CD4-positive, alpha-beta T cell (primary cell): ENCODE measurements around the gene SMAP1. TPM values are rescaled to one million over a fixed set of nuclear protein-coding genes. Genes with fewer than 3 reads are reported as not detected.

Source experiments
- ATAC-seq: fragments of 200-7000 bp; cut with Tn5 transposase; one replicate; pipeline ENCODE4 v1.10.0; 2022; ENCODE audit warnings: mild to moderate bottlenecking; ENCODE audit not compliant: poor library complexity
- CTCF ChIA-PET: fragments of 350-600 bp; sonication (Branson Sonifier 250); formaldehyde crosslinking; loops from one replicate; lab custom pipeline; 2021; ENCODE audit warnings: antibody characterized with exemption, inconsistent platforms; lab: Charles Lee
- POLR2A ChIA-PET: fragments of 350-600 bp; sonication (Branson Sonifier 250); formaldehyde crosslinking; loops from one replicate; lab custom pipeline; 2021; ENCODE audit warnings: antibody characterized with exemption, inconsistent platforms; lab: Charles Lee
- DNase-seq, 14 experiments: peaks; one replicate each; pipeline ENCODE4 v3.0.0-alpha.2; 2013 to 2020; ENCODE audit warnings: mixed read lengths in 2 of 14
- H3K27ac ChIP-seq, 2 donors: one replicate each; pipeline versions ENCODE4 v1.5.1 to v1.7.0; 2013; ENCODE audit warnings: low read length in 2 of 2, low read depth in 1 of 2, mild to moderate bottlenecking in 1 of 2
- H3K27me3 ChIP-seq, 2 experiments: 1 replicate in 1 of 2; 2 replicates in 1 of 2; pipeline versions ENCODE4 v1.6.1 to v1.7.0; 2013; ENCODE audit warnings: low read length in 2 of 2, control low read depth in 1 of 2, mild to moderate bottlenecking in 1 of 2, moderate library complexity in 1 of 2; ENCODE audit not compliant: insufficient read depth in 2 of 2, control insufficient read depth in 1 of 2
- H3K36me3 ChIP-seq: one replicate; pipeline ENCODE4 v1.6.1; 2013; ENCODE audit warnings: low read length, control low read depth; ENCODE audit not compliant: insufficient read depth
- H3K4me1 ChIP-seq: one replicate; pipeline ENCODE4 v1.6.1; 2013; ENCODE audit warnings: low read length, control low read depth; ENCODE audit not compliant: insufficient read depth
- H3K4me3 ChIP-seq: one replicate; pipeline ENCODE4 v1.5.1; 2013; ENCODE audit warnings: mild to moderate bottlenecking, low read length, moderate library complexity
- H3K9me3 ChIP-seq, 2 experiments: 1 replicate in 1 of 2; 2 replicates in 1 of 2; pipeline versions ENCODE4 v1.6.1 to v1.7.0; 2013; ENCODE audit warnings: low read length in 2 of 2, mild to moderate bottlenecking in 2 of 2, control low read depth in 1 of 2, moderate library complexity in 1 of 2; ENCODE audit not compliant: control insufficient read depth in 1 of 2, insufficient read depth in 1 of 2
- H3K27ac Mint-ChIP-seq: one replicate; pipeline ENCODE4 v1.8.0; 2020; ENCODE audit warnings: mixed read lengths
- H3K27me3 Mint-ChIP-seq: one replicate; pipeline ENCODE4 v1.8.0; 2021; ENCODE audit warnings: mixed read lengths
- H3K36me3 Mint-ChIP-seq: one replicate; pipeline ENCODE4 v1.8.0; 2021; ENCODE audit warnings: low read depth, mixed read lengths
- H3K4me1 Mint-ChIP-seq: one replicate; pipeline ENCODE4 v1.8.0; 2021; ENCODE audit warnings: low read depth, mixed read lengths
- H3K4me3 Mint-ChIP-seq: one replicate; pipeline ENCODE4 v1.8.0; 2020; ENCODE audit warnings: mild to moderate bottlenecking, mixed read lengths
- H3K9me3 Mint-ChIP-seq: one replicate; pipeline ENCODE4 v1.8.0; 2020; ENCODE audit warnings: mixed read lengths
- CTCF ChIP-seq: fragments of 200-600 bp; IDR thresholded peaks from one replicate; pipeline ENCODE4 v1.8.0; 2022; ENCODE audit warnings: antibody characterized with exemption, mild to moderate bottlenecking
- intact Hi-C, 2 experiments: fragments of 100-400 bp; cut with DNase I in 1 of 2; cut with micrococcal nuclease in 1 of 2; formaldehyde crosslinking; loops; one replicate each; pipeline versions ENCODE4 v1.15.1 to v1.9.0; 2023 to 2025; cut with DNase I, micrococcal nuclease
- total RNA-seq, 174 experiments: library from RNA in 2 of 174; stranded (reverse) in 2 of 174; gene quantifications; one replicate each; pipeline ENCODE4 v1.2.3 and lab custom pipeline; 2021 to 2026

Gene SMAP1
- total RNA-seq, 2 experiments from 2014 or later, result 20.0 to 22.5 TPM

- DNase-seq (no peak), ATAC-seq (no peak)
- Mint-ChIP-seq H3K4me1 (no peaks in the 10 kb centered on the region), H3K36me3 (no peaks in the 10 kb centered on the region), H3K4me3 (no peak overlapping the region), H3K9me3 (peaks cover 20% of the 10 kb centered on the region), H3K27ac (no peak overlapping the region), H3K27me3 (peaks cover 19% of the 10 kb centered on the region)
- peaks cover 0 to 9% of the 10 kb centered on the region in 2 experiments for H3K27me3 ChIP-seq
- no peaks in the 10 kb centered on the region for H3K36me3 ChIP-seq
- no peak overlapping the region for H3K4me3 ChIP-seq
- H3K27ac ChIP-seq, result no peak overlapping the region
- intact Hi-C loops, result no loop called here
- no peak for TF ChIP-seq CTCF
- peaks cover 0 to 12% of the 10 kb centered on the region in 2 experiments for H3K9me3 ChIP-seq
- H3K4me1 ChIP-seq, result no peaks in the 10 kb centered on the region
- ChIA-PET CTCF (no interaction called here), POLR2A (interaction anchor here (0.7 kb wide), 1 partner anchor 966 kb away, joined by 3 read pairs; no protein-coding TSS in a partner anchor)
Measured at GRCh38 chr6:70872469-70872868, 204.8 kb downstream of the SMAP1 start.

- ATAC-seq (no peak), DNase-seq (no peak)
- Histone ChIP-seq H3K4me1 (no peaks in the 10 kb centered on the region), H3K27me3 (peaks cover 0 to 10% of the 10 kb centered on the region in 2 experiments), H3K27ac (no peak overlapping the region), H3K9me3 (peaks cover 0 to 12% of the 10 kb centered on the region in 2 experiments), H3K36me3 (no peaks in the 10 kb centered on the region), H3K4me3 (no peak overlapping the region)
- ChIA-PET CTCF (interaction anchor here (1.0 to 1.6 kb wide), 2 partner anchors 10 to 188 kb away, joined by 3 read pairs; no protein-coding TSS in a partner anchor), POLR2A (no interaction called here)
- intact Hi-C loops, result no loop called here
- Mint-ChIP-seq H3K4me1 (no peaks in the 10 kb centered on the region), H3K4me3 (no peak overlapping the region), H3K27me3 (peaks cover 25% of the 10 kb centered on the region), H3K9me3 (peaks cover 20% of the 10 kb centered on the region), H3K36me3 (no peaks in the 10 kb centered on the region), H3K27ac (no peak overlapping the region)
- no peak for TF ChIP-seq CTCF
Measured at GRCh38 chr6:70874181-70874913, 206.7 kb downstream of the SMAP1 start.

- no peak for TF ChIP-seq CTCF
- Histone ChIP-seq H3K4me3 (no peak overlapping the region), H3K27ac (no peak overlapping the region), H3K4me1 (no peaks in the 10 kb centered on the region), H3K9me3 (no peaks in the 10 kb centered on the region), H3K27me3 (peaks cover 2 to 12% of the 10 kb centered on the region in 2 experiments), H3K36me3 (no peaks in the 10 kb centered on the region)
- intact Hi-C loops, result no loop called here
- ATAC-seq, result no peak
- ChIA-PET POLR2A (interaction anchor here (0.6 kb wide), 1 partner anchor 24 kb away, joined by 3 read pairs; no protein-coding TSS in a partner anchor), CTCF (no interaction called here)
- no peaks in the 10 kb centered on the region for H3K4me1 Mint-ChIP-seq
- H3K4me3 Mint-ChIP-seq, result no peak overlapping the region
- no peak overlapping the region for H3K27ac Mint-ChIP-seq
- no peaks in the 10 kb centered on the region for H3K36me3 Mint-ChIP-seq
- DNase-seq, result no peak
- H3K9me3 Mint-ChIP-seq, result no peaks in the 10 kb centered on the region
- peaks cover 43% of the 10 kb centered on the region for H3K27me3 Mint-ChIP-seq
Measured at GRCh38 chr6:70879496-70879895, 211.8 kb downstream of the SMAP1 start.
